IPS DF 6.9 (cell line): ENCODE data around the gene MYOC.

ENCODE experiments used
- DNase-seq: peaks from one replicate; pipeline ENCODE4 v3.0.0-alpha.2; 2013; ENCODE audit warnings: low read depth, low spot score
- H3K27ac ChIP-seq: one replicate; pipeline ENCODE4 v1.5.1; 2013; ENCODE audit warnings: low read length, control low read depth
- H3K27me3 ChIP-seq: 2 replicates; pipeline ENCODE4 v1.6.1; 2013; ENCODE audit warnings: mild to moderate bottlenecking, low read length; ENCODE audit not compliant: control insufficient read depth, insufficient read depth
- H3K36me3 ChIP-seq: 2 replicates; pipeline ENCODE4 v1.6.1; 2013; ENCODE audit warnings: low read length; ENCODE audit not compliant: control insufficient read depth, insufficient read depth
- H3K4me1 ChIP-seq: 2 replicates; pipeline ENCODE4 v1.6.1; 2013; ENCODE audit warnings: low read length; ENCODE audit not compliant: control insufficient read depth, insufficient read depth
- H3K4me3 ChIP-seq: 2 replicates; pipeline ENCODE4 v1.5.1; 2013; ENCODE audit warnings: mild to moderate bottlenecking, low read length
- H3K9me3 ChIP-seq: 2 replicates; pipeline ENCODE4 v1.6.1; 2013; ENCODE audit warnings: low read length, inconsistent platforms; ENCODE audit not compliant: control insufficient read depth, insufficient read depth
- WGBS: extraction: QIAGEN DNeasy Blood & Tissue Kit; methylation state at CpG from one replicate; pipeline ENCODE4 v1.1.7; 2013; ENCODE audit warnings: mixed read lengths, missing lambda C conversion rate; ENCODE audit not compliant: insufficient read length, insufficient coverage; 5-methylcytosine and 5-hydroxymethylcytosine counted together

The MYOC gene

DNA sequence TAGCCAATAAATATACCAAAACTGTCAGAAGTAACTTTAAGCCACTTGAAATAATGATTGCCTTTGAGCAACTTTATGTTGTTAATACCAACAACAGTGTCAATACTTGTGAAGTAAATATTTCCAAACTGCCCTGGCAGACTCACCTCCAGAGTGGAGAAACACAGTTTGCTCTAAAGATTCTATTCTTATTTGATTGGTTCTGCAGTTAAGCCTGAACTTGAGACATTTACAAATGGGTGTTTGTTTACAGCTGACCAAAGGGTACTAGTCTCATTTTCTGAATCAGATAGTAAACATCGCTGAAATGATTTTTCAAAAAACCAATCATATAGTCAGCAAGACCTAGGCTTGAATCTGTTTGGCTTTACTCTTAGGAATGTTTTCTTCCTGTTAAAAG is 1.3 kb upstream of the MYOC start:
- H3K9me3 ChIP-seq: no peaks in the 10 kb centered on the region
- no peak overlapping the region for H3K4me3 ChIP-seq
- no peaks in the 10 kb centered on the region for H3K27me3 ChIP-seq
- H3K36me3 ChIP-seq: no peaks in the 10 kb centered on the region
- no CpG with 5 or more reads among the region's 1 CpG for WGBS
- no peak for DNase-seq
- H3K27ac ChIP-seq: no peak overlapping the region
- H3K4me1 ChIP-seq: no peaks in the 10 kb centered on the region

DNA sequence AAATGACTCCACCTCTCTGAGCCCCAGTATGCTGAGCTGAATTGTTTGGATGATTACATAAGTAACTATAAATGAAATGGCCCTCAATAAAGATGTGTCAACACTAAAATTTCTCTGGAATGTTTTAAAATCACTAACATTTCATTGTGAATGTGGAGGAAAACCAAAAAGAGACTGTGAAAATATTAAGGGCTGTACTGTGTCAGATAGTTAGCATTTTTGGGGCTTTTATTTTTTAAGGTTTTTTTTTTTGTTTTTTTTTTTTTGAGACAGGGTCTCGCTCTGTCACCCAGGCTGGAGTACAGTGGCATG is 6.3 kb downstream of the MYOC start:
- H3K36me3 ChIP-seq: no peaks in the 10 kb centered on the region
- H3K4me1 ChIP-seq: peaks cover 4% of the 10 kb centered on the region
- no peak overlapping the region for H3K4me3 ChIP-seq
- H3K27ac ChIP-seq: no peak overlapping the region
- no peak for DNase-seq
- no peaks in the 10 kb centered on the region for H3K27me3 ChIP-seq
- no CpG with 5 or more reads among the region's 1 CpG for WGBS
- H3K9me3 ChIP-seq: no peaks in the 10 kb centered on the region

DNA sequence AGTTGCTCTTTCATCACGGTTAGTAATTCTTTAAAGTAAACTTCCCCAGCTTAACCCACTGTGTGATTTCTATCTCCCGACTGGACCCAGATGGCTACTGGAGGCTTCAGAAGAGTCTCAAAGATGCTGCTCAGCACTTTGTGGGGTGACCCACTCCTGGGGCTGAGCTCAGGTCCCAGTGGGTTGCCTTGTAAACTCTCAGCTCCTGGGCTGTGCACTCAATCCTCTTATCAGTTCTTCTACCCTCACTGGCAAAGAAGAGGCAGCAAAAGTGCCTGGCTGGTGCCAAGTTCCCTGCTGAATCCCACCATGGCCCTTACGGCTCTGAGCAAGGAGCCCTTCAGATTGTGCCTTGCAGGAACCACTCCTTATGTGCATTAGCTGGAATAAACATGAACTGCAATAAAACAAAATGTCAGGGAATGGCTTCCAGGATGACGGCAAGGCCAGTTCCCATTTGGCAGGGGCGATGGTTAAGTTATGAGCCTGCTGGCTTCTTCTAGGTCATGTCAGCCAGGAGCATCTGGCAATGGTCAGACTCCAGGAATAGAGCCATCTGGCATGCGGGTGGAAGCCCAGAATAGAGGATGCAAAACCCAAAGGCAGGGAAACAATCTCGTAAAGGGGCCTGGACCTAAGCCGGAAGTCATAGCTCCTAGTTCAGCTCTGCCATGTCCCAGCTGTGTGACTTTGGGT is 6.8 kb downstream of the MYOC start:
- no peak overlapping the region for H3K27ac ChIP-seq
- no CpG with 5 or more reads among the region's 8 CpGs for WGBS
- no peaks in the 10 kb centered on the region for H3K27me3 ChIP-seq
- no peak overlapping the region for H3K4me3 ChIP-seq
- no peak for DNase-seq
- H3K9me3 ChIP-seq: no peaks in the 10 kb centered on the region
- no peaks in the 10 kb centered on the region for H3K36me3 ChIP-seq
- H3K4me1 ChIP-seq: peaks cover 4% of the 10 kb centered on the region

DNA sequence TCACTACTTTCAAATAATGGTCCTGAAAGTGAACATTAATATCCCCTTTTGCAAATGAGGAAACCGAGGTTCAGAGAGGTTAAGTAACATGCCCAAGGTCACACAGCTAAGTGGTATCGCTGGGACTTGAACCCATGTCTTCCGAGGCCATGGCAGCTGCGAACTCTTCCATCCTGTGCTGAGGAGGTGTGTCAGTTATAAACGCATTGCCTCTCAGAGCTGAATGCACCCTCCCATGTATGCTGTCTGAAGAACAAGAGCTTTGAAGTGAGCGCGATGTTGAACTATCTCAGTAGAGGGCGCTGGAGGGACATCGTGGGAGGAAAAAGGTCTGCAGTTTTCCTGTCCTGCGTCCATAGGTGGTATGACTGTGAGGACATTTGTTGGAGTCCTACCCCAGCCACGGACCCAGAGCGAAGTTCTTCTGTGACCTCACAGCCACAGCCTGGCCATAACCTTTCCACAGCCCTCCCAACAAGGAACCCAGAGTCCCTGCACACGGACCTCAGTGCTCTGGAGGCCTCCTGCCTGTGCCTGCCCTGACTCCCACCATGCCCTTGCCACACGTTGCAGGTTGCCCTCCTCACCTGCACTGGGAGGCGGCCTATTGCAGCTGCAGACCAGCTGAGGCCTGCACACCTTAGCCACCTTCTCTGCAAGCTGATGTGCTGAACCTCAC is 7.5 kb downstream of the MYOC start:
- Histone ChIP-seq H3K9me3 (no peaks in the 10 kb centered on the region), H3K4me3 (no peak overlapping the region), H3K36me3 (no peaks in the 10 kb centered on the region), H3K4me1 (peaks cover 4% of the 10 kb centered on the region), H3K27ac (no peak overlapping the region), H3K27me3 (no peaks in the 10 kb centered on the region)
- whole genome bisulfite sequencing: no CpG with 5 or more reads among the region's 15 CpGs
- peak; percentile 96 for DNase-seq

DNA sequence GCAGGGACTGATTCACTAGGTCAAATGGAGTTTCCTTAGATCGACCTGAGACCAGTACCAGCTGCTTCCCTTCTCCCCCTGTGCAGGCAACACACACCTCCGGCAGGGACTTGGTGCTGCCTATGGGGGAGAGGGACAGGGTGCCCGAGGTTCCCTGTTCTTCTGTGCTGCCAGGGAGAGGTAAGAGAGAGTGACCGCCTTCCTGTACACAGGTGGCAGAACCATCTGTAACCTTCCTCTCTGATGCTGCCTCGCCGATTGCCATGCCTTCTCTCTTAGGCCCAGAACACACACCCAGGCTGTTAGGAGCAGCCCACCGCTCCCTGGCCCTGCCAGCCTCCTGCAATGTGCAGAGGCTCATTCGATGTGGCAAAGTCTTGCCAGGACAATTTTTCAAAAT is 9.3 kb downstream of the MYOC start:
- Histone ChIP-seq H3K27me3 (no peaks in the 10 kb centered on the region), H3K4me3 (no peak overlapping the region), H3K36me3 (no peaks in the 10 kb centered on the region), H3K4me1 (peaks cover 4% of the 10 kb centered on the region), H3K27ac (no peak overlapping the region), H3K9me3 (no peaks in the 10 kb centered on the region)
- no CpG with 5 or more reads among the region's 8 CpGs for WGBS
- no peak for DNase-seq

DNA sequence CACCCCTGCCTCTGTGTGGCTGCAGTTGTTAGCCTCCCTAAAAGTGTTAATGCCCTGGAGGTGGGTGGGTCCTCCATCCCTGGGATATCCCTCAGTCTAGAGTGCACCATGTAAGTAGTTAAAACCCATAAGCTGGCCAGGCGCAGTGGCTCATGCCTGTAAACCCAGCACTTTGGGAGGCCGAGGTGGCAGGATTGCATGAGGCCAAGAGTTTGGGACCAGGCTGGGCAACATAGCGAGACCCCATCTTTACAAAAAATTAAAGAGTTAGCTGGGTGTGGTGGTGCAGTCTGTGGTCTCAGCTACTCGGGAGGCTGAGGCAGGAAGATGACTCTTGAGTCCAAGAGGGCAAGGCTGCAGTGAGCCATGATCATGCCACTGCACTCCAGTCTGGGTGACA is 10.3 kb downstream of the MYOC start:
- H3K27ac ChIP-seq: no peak overlapping the region
- H3K4me1 ChIP-seq: peaks cover 4% of the 10 kb centered on the region
- H3K27me3 ChIP-seq: no peaks in the 10 kb centered on the region
- WGBS: no CpG with 5 or more reads among the region's 4 CpGs
- no peak overlapping the region for H3K4me3 ChIP-seq
- no peak for DNase-seq
- no peaks in the 10 kb centered on the region for H3K9me3 ChIP-seq
- no peaks in the 10 kb centered on the region for H3K36me3 ChIP-seq

DNA sequence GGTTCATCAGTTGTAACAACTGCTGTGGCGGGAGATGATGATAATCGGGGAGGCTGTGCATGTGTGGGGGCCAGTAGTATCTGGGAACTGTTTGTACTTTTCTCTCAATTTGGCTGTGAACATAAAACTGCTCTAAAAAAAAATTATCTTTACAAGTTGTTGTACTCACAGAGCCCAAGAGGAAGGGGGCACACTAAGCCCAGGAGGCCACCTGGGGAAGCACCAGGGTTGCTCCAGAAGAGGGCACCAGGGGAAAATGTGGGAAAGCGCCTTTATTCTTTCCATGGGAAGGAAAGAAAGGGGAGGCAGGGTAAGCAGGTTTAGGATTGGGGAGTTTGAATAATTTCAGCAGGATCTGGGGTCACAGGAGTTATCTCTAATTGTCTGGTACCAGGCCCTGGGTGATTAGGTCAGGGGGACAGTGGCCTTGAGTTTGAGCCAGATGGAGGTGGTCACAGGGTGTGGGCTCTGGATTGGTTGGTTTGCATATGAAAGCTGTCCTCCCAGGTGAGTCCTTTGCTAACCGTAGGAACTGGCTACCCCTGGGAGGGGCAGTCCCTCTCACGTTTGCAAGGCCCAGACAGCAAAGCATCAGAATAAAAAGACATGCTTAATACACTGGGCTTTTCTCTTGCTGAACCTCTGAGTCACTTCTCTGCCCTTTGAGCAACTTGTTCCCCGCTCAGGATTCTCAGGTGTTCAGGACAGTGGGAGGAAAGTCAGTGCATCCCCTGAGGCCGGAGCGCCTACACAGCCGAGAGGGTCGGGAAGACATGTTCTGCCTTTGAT is 11.2 kb downstream of the MYOC start:
- Histone ChIP-seq H3K27me3 (no peaks in the 10 kb centered on the region), H3K36me3 (no peaks in the 10 kb centered on the region), H3K27ac (no peak overlapping the region), H3K4me3 (no peak overlapping the region), H3K4me1 (peaks cover 4% of the 10 kb centered on the region), H3K9me3 (no peaks in the 10 kb centered on the region)
- DNase-seq: peak; percentile 60
- WGBS: no CpG with 5 or more reads among the region's 10 CpGs

DNA sequence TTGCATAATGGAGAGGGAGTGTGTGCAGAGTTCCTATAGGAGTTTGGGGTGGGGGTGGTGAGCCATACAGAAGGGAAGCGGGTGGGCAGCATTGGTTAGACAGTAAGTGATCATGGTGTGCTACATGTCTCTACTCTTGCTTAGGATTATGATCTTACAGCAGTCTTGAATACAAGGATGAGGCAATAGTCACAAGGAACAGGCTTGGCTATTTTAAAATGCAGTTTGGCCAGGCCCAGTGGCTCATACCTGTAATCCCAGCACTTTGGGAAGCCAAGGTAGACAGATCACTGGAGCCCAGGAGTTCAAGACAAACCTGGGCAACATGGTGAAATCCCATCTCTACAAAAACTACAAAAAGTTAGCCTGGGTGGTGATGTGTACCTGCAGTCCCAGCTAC is 12.3 kb downstream of the MYOC start:
- Histone ChIP-seq H3K27me3 (no peaks in the 10 kb centered on the region), H3K4me3 (no peak overlapping the region), H3K9me3 (no peaks in the 10 kb centered on the region), H3K27ac (no peak overlapping the region), H3K4me1 (peaks cover 4% of the 10 kb centered on the region), H3K36me3 (no peaks in the 10 kb centered on the region)
- DNase-seq: no peak
- no CpG with 5 or more reads among the region's 1 CpG for WGBS

DNA sequence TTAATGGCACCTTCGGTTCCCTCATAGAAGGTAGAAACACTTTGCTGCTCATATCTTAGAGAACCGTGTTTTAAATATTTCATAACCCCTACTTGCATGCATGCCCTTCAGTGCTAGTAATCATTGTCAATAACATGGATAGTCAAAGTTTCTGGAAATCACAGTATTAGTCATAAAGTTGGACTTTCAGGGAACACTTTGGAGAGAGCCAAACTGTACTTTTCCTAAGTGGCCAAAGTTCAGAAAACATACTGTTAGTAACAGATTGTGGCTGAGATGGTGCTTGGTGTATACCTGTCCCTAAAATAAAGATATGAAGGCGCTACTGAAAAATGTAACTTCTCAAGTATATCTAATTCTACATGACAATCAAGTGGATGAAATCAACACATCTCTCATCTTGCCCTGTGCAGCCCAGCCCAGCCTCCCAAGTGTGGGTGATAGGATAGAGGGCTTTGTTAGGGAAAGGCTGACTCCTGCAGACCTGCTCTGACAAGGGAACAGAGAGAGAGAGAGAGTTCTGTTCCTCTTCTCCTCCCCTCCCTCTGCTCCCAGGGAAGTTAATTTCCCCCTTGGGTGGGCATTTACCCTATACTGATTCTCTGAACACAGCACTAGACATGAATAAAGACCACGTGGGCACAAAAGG is 14.4 kb downstream of the MYOC start:
- no peaks in the 10 kb centered on the region for H3K27me3 ChIP-seq
- WGBS: no CpG with 5 or more reads among the region's 4 CpGs
- no peak overlapping the region for H3K27ac ChIP-seq
- H3K36me3 ChIP-seq: no peaks in the 10 kb centered on the region
- H3K9me3 ChIP-seq: no peaks in the 10 kb centered on the region
- H3K4me3 ChIP-seq: no peak overlapping the region
- no peak for DNase-seq
- H3K4me1 ChIP-seq: peaks cover 2% of the 10 kb centered on the region

DNA sequence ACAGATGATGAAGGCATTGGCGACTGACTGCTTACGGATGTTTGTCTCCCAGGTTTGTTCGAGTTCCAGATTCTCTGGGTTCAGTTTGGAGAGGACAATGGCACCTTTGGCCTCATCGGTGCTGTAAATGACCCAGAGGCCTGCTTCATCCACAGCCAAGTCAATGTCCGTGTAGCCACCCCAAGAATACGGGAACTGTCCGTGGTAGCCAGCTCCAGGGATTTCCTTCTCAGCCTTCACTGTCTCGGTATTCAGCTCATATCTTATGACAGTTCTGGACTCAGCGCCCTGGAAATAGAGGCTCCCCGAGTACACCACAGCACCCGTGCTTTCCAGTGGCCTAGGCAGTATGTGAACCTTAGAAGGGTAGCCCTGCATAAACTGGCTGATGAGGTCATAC is 16.3 kb downstream of the MYOC start:
- H3K4me3 ChIP-seq: no peak overlapping the region
- no peak overlapping the region for H3K27ac ChIP-seq
- no CpG with 5 or more reads among the region's 11 CpGs for WGBS
- no peak for DNase-seq
- H3K4me1 ChIP-seq: no peaks in the 10 kb centered on the region
- no peaks in the 10 kb centered on the region for H3K36me3 ChIP-seq
- no peaks in the 10 kb centered on the region for H3K9me3 ChIP-seq
- no peaks in the 10 kb centered on the region for H3K27me3 ChIP-seq
